HG03060 (cell line): ENCODE measurements around the gene GATA5.

Experiments
- ATAC-seq: cut with Tn5 transposase; IDR thresholded peaks from one replicate; pipeline ENCODE4 v1.9.1; 2021; ENCODE audit warnings: low read depth, moderate number of reproducible peaks; ENCODE audit not compliant: unreplicated experiment

GATA5 gene

GRCh38 chr20:62489186-62489931 is 13.6 kb upstream of the GATA5 start:
- no peak for ATAC-seq

- ATAC-seq: no peak
Measured at GRCh38 chr20:62488470-62488869, 12.7 kb upstream of the GATA5 start.

GRCh38 chr20:62487561-62488354 is 12.0 kb upstream of the GATA5 start:
- no peak for ATAC-seq

GRCh38 chr20:62487118-62487517 is 11.3 kb upstream of the GATA5 start:
- ATAC-seq: no peak

- ATAC-seq: no peak
Measured at GRCh38 chr20:62486484-62486883, 10.7 kb upstream of the GATA5 start.

- no peak for ATAC-seq
Measured at GRCh38 chr20:62485701-62486089, 9.9 kb upstream of the GATA5 start.

GRCh38 chr20:62485062-62485700 is 9.4 kb upstream of the GATA5 start:
- ATAC-seq: no peak

DNA sequence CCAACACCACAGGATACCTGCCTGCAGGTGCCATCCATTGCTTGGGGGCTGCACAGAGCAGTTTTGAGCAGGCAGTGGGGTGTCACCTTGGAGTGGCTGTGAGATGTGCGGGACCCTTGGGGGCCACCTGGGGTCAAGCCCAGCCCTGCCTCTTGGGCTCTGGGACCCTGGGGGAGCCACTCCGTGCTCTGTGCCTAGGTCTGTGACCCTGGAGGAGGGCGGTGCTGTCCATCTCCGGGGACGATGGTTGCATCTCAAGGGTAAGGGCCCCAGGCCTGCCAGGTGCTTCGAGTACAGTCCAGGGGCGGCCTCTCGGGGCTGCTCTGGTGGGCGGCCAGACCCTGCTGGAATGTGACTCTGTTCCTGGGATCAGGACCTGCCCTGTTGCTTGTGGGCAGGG is 8.7 kb upstream of the GATA5 start:
- no peak for ATAC-seq

- no peak for ATAC-seq
Measured at GRCh38 chr20:62483613-62484458, 8.0 kb upstream of the GATA5 start.

DNA sequence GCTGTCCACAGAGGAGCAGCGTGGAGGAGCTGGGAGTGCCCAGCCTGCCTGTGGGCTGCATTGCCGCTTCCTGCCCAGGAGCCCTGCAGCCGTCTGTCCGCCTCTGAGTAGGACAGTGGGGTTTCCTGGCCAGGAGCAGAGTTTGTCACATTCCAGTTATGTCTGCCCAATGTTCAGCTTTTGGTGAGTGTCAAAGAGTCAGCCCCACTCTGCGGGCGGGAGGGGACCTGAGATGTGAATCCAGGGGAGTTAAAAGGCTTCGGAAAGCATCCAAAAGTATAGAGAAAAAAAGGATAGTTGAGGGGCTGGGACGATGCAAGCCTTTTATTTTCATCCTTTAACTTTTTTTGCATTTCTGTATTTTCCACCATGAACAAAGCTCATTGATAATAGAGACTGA is 7.2 kb upstream of the GATA5 start:
- ATAC-seq: no peak

GRCh38 chr20:62482146-62482809 is 6.5 kb upstream of the GATA5 start:
- ATAC-seq: no peak

DNA sequence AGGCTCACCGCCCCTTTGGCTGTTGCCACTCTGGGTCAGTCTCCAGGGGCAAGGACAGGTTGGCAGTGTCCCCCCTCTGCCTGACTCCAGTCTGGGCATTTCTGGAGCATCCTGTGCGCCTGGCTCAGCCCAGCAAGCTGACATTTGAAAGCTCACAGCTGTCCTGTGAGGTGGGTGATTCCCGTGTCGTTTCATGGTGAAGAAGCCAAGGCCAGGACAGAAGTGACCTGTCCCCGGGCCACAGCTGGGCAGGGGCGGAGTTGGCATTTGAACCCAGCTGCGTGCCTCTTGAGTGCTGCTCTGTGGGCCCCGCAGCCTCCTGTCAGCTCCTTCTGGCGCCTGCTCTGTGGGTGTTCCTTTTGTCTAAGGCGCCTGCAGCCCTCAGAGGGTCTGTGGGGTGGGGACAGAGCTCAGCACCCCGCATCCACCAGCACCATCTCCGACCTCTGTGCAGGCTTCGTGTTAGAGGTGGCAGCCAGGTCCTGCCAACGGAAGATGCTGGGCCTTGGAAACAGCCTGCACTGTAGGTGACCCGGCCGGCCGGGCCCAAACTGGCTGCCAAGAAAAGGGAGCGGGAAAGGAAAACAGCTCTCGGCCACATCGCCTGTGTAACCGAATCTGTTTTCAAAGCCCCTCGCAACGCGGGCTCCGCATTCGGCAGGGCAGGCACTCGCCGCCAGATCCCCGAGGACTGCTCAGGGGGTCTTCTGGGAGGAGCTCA is 5.8 kb upstream of the GATA5 start:
- no peak for ATAC-seq

GRCh38 chr20:62480318-62480717 is 4.5 kb upstream of the GATA5 start:
- ATAC-seq: no peak

- no peak for ATAC-seq
Measured at GRCh38 chr20:62479656-62480055, 3.9 kb upstream of the GATA5 start.

DNA sequence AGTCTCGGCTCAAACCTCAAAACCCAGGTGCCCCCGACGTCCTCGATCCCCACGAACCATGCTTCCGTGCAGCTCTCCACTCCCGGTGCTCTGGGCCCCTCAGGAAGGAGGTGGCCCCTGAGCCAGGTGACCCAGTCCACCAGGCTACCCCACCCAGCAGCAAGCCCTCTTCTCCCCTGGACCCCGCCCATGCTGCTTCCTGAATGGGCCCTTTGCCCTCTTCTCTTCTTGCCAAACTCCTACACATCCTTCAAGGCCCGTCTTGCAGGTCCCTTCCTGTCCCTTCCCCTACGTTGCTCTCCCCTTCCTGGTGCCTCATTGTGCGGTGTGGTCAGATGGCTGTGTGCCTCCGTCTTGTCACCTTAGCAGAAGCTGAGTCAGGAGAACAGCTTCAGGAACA is 3.4 kb upstream of the GATA5 start:
- no peak for ATAC-seq

DNA sequence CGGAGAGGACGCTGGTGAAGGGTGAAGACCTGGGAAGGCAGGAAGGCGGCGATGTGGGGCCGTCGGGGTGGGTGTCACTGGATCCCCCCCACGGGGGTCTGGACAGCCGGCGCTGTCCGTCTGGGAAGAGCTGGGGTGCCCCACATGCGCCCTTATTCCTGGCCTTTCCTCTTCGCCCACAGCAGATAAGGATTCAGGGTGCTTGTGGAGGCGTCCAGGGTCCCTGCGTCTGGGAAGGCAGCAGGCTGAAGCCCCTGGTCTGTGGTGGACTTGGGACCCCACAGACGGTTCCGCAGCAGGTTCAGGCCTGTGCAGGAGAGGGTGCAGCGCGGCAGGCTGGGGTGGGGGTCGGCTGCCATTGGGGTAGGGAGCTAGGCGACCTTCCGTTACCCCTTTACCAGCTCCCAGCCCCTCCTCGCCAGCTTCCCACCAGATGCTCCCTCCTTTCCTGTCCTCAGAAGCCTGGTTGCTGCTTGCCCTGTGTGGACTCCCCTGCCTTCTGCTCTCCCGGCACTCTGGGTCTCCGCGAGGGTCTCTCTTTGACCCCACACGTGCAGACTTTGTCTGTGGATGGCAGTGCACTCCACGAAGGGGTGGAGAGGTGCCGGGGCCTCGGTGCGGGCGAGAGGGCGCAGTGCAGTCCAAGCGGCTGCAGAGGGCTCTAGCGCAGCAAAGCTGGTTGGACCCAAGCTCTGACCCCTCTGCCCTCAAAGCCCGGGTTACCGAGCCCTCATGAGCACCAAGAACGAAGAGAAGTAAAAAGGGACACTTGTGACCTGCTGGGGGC is 2.1 kb upstream of the GATA5 start:
- ATAC-seq: no peak

DNA sequence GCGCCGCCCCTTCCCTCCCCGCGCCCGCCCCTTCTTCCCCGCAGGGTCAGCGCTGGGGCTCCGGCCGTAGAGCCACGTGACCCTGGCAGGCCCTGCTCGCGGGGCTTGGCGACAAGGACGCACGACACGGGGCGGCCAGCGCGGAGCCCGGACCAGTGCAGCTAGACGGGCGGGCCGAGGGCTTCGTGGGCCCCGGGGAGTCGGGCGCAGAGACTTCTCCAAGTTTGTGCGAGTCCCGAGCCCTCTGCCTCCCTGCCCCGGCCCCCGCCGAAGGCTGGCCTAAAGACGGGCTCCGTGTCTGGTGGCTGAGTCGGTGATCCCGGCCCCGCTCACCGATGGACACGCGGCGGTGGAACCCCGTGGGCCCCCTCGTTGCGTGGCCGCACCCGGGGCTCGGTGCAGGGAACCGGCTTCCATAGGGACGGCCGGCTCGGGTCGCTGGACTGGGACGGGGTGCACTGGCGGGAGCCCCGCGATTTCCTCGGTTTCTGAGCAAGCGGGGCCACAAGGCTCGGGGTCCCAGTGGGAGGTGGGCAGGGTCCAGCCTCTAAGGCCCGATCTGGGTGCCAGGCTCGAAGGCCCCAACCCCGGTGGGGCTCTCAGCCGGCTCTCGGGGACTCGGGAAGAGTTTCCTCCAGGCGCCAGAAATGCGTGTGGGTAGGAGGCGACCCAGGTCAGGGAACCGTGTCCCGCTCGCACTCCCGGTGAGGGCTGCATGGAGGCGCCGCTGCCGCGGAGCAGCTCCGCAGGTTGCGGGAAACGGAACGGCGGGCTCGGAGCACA is 452 bp upstream of the GATA5 start:
- no peak for ATAC-seq
